ENCODE measurements around the gene LRRC28.
"Not testable (repeated sequence)": the region's sequence is repeated elsewhere in the genome, so short reads cannot be mapped to it uniquely, and the experiment has no call there.

LRRC28 gene

GRCh38 chr15:99250857-99251841 lies at the start of gene LRRC28:
TSS of gene LRRC28 (plus strand) at chr15:99251481. CDS start at chr15:99255958, 4,477 bp downstream.
- in situ Hi-C loops (cut with MboI; ENCODE audit: low pct_unique_long_range_greater_than_20kb, low sequenced_read_pairs), result no loop called here

GRCh38 chr15:99202176-99202552 lies 49.1 kb upstream of the LRRC28 start:
- in situ Hi-C loops (cut with MboI; ENCODE audit: low pct_unique_long_range_greater_than_20kb, low sequenced_read_pairs), result no loop called here

More at GRCh38 chr15:99250857-99251841, at the start of gene LRRC28:
- DNase-seq, result peak; percentile 99

GRCh38 chr15:99207672-99208071 lies 43.6 kb upstream of the LRRC28 start:
- in situ Hi-C loops (cut with MboI; ENCODE audit: low pct_unique_long_range_greater_than_20kb, low sequenced_read_pairs), result no loop called here
- DNase-seq, result no peak

More at GRCh38 chr15:99202176-99202552, 49.1 kb upstream of the LRRC28 start:
- no peak for DNase-seq

- in situ Hi-C loops (cut with MboI; ENCODE audit: low pct_unique_long_range_greater_than_20kb, low sequenced_read_pairs), result no loop called here
- no peak for DNase-seq
These were observed 42.0 kb upstream of the LRRC28 start for GRCh38 chr15:99209326-99209725.

DNA sequence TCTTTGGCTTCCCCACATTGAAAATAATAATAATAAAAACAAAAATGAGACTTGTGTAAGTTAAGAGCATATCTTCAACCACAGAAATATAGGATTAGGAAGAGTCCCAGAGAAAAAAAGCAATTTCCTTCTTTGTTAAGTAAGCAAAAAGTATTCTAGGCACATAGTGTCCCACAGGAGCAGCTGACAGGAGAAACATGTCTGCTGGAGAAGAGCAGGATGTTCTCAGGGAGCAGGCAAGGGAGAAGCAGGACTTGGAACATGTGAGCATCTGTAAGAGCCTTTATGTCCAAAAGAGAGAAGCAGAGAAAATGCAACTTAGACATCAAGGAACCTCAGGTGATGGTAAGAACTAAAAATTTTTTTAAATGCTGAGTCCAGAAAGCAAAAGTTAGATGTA lies 40.9 kb upstream of the LRRC28 start:
- no peak for DNase-seq
- in situ Hi-C loops (cut with MboI; ENCODE audit: low pct_unique_long_range_greater_than_20kb, low sequenced_read_pairs), result no loop called here

DNA sequence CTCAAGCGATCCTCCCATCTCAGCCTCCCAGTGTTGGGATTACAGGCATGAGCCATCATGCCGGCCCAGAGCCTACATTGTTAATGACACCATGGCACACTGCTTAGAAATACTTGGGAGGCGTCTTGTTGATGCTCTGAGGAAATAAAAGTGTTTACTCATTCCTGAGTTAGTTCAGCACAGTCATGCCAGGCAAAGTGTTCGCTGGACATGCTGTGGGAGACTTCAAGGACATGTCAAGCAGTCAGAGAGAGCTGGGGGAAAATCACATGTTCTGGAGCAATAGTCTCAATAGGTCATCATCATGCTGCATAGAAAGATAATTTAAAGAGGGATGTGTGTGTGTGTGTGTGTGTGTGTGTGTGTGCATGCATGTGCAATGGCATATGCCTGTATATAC lies 39.4 kb upstream of the LRRC28 start:
- DNase-seq, result no peak
- in situ Hi-C loops (cut with MboI; ENCODE audit: low pct_unique_long_range_greater_than_20kb, low sequenced_read_pairs), result no loop called here

GRCh38 chr15:99212406-99212805 lies 38.9 kb upstream of the LRRC28 start:
- no peak for DNase-seq
- in situ Hi-C loops (cut with MboI; ENCODE audit: low pct_unique_long_range_greater_than_20kb, low sequenced_read_pairs), result no loop called here

DNA sequence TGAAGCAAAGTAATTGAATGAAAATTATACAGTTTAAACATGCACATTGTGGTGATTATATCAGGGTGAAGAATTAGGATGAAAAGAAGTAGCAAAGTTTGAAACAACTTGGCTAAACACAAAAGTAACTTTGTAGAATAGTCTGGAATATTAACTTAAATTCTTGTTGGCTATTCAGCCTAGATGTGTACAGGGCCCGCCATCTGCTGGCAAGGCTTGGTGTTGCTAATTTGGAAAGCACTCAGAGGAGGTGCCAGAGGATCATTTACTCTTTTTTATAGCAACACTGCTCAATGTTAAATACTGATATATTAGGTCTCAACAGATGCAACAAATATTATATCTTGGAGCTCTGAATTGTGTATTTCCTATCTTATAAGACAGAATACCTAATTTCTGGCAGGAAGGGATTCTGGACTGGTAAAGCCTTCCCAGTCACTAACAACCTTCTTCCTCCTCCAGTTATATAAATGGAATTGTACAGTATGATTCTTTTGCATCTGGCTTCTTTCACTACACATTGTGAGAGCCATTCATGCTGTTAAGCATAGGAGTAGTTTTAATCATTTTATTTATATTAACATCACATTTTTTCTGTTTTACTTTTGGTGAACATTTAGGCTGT lies 38.0 kb upstream of the LRRC28 start:
- in situ Hi-C loops (cut with MboI; ENCODE audit: low pct_unique_long_range_greater_than_20kb, low sequenced_read_pairs), result no loop called here
- DNase-seq, result peak; percentile 58

DNA sequence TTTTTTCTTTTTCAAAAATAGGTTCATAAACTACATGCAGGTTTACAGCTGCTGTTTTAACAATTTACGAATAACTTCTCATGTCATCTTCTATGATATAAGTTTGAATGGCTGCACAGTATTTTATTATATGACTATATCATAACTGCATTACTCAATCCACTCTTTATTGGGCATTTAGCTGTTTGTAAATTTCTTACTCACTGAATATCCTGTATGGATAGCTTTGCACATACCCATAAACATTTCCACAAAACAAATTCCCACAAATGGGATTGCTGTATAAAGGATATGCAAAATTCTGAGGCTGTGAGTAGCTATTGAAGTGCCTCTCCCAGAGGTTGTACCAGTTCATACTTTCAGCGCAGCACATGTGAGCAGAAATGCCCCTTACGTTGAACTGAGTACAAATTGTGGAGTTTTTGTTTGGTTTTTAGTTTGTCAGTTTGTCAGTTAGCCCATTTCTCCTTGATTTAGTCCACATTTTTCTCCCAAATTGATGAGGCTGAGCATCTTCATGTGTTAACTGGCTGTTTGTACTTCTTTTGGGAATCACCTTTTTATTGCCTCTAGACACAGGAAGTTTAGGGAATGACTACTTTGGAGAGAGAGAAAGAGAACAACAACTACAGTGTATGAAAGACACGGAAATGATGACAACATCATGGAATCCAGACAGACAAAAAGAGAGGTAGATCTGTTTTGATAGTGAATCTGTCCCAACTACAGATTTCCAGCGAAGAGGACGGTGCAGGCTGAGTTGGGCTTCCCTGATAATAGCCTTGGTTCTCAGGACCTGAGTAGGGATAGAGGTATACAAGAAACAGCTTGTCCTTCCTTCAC lies 26.7 kb upstream of the LRRC28 start:
- in situ Hi-C loops (cut with MboI; ENCODE audit: low pct_unique_long_range_greater_than_20kb, low sequenced_read_pairs), result no loop called here
- DNase-seq, result no peak

DNA sequence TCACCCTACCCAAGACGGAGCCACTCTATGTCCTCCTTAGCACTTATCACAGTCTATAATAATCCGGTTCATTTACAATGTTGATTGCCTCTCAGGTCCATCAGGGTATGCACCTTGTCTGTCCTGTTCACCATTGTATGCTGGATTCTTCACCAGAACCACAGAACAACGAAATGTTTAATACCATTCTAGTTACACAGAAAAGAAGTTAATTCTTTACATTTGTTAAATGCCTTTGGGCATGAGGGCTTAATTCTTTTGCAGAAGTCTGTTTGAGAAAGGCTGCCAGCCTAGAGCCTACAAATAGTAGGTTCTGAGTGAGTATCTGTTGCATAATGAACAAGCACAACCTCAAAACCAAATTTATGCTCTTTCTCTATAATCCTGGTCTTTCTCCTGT lies 24.5 kb upstream of the LRRC28 start:
- in situ Hi-C loops (cut with MboI; ENCODE audit: low pct_unique_long_range_greater_than_20kb, low sequenced_read_pairs), result no loop called here
- no peak for DNase-seq

DNA sequence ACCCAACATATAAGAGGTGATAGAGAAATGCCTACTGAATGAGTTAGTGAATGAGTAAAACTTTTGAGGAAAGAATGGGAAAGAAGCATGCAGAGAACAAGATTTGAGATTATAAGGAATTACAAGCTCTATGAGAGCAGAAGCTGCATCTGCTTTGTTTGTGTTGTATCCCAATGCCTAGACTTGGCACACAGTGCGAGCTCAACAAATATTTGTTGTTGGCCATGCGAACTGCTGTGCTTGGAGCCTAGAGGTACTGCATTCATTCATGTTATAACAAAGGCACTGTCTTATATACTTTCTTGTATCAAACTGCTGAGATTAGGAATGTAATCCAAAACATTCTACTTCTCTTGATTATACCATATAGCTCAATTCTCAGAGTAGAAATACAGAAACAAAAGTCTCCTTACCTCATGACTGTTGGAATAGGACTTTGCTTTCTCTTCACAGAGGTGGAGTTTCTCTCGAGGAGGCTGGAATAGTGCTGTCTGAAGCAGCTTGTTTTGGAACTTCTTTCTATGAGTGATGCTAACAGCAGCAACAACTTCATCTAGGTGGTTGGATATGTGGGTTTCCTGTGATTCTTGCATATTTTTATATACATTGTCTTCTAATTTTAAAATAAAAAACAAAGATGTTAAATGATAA lies 23.0 kb upstream of the LRRC28 start:
- DNase-seq, result no peak
- in situ Hi-C loops (cut with MboI; ENCODE audit: low pct_unique_long_range_greater_than_20kb, low sequenced_read_pairs), result no loop called here

- in situ Hi-C loops (cut with MboI; ENCODE audit: low pct_unique_long_range_greater_than_20kb, low sequenced_read_pairs), result no loop called here
- no peak for DNase-seq
These were observed 20.4 kb upstream of the LRRC28 start for GRCh38 chr15:99230867-99231266.

DNA sequence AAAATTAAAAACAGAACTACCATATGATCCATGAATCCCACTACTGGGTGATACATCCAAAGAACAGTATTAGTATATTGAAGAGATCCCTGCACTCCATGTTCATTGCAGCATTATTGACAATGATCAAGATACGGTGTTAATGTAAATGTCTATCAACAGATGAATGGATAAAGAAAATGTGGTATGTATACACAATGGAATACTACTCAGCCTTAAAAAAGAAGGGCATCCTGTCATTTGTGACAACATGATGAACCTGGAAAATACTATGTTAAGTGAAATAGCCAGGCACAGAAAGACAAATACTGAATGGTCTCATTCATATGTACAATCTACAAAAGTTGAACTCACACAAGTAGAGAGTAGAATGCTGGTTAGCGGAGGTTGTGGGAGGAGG lies 18.5 kb upstream of the LRRC28 start:
- in situ Hi-C loops (cut with MboI; ENCODE audit: low pct_unique_long_range_greater_than_20kb, low sequenced_read_pairs), result no loop called here
- no peak for DNase-seq

GRCh38 chr15:99234160-99234559 lies 17.1 kb upstream of the LRRC28 start:
- in situ Hi-C loops (cut with MboI; ENCODE audit: low pct_unique_long_range_greater_than_20kb, low sequenced_read_pairs); DNase-seq: not testable (repeated sequence)

DNA sequence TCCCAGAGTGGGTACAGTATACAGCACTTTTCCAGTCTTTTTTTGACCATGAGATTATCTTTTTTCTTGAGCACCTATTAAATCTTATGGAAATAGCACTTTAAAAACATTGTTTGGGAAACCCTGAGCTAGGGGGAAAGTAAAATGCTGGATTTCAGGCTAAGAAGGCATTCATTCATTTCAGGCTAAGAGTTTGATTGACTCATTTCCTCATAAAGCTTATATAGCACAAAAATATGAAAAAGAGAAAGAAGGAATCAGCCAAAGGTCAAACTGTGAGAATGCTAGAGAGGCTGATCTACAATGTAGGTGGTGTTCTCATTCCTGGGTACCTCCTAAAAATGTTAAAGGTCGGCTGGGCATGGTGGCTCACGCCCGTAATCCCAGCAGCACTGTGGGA lies 12.4 kb upstream of the LRRC28 start:
- DNase-seq, result no peak
- in situ Hi-C loops (cut with MboI; ENCODE audit: low pct_unique_long_range_greater_than_20kb, low sequenced_read_pairs), result no loop called here

- in situ Hi-C loops (cut with MboI; ENCODE audit: low pct_unique_long_range_greater_than_20kb, low sequenced_read_pairs), result no loop called here
- DNase-seq, result no peak
These were observed 11.6 kb upstream of the LRRC28 start for GRCh38 chr15:99239545-99240198.

- no peak for DNase-seq
- in situ Hi-C loops (cut with MboI; ENCODE audit: low pct_unique_long_range_greater_than_20kb, low sequenced_read_pairs), result no loop called here
These were observed 9.5 kb upstream of the LRRC28 start for GRCh38 chr15:99241752-99242151.

GRCh38 chr15:99244306-99244705 lies 7.0 kb upstream of the LRRC28 start:
- DNase-seq, result no peak
- in situ Hi-C loops (cut with MboI; ENCODE audit: low pct_unique_long_range_greater_than_20kb, low sequenced_read_pairs), result no loop called here

- no peak for DNase-seq
- in situ Hi-C loops (cut with MboI; ENCODE audit: low pct_unique_long_range_greater_than_20kb, low sequenced_read_pairs), result no loop called here
These were observed 4.2 kb upstream of the LRRC28 start for GRCh38 chr15:99247062-99247461.
